HEK293 (cell line): ENCODE measurements around the gene ADAMTS2.

Experiments used
- ATF2 ChIP-seq: fragments of 450-650 bp; formaldehyde crosslinking; IDR thresholded peaks from 2 replicates; pipeline ENCODE4 v1.5.1; 2016; ENCODE audit warnings: missing biosample characterization, missing genetic modification characterization, low read depth
- BCL11B ChIP-seq: fragments of 450-650 bp; formaldehyde crosslinking; IDR thresholded peaks from 2 replicates; pipeline ENCODE4 v1.5.1; 2016; ENCODE audit warnings: low read depth, missing biosample characterization, missing genetic modification characterization
- CTCF ChIP-seq: fragments of 450-650 bp; formaldehyde crosslinking; IDR thresholded peaks from 2 replicates; pipeline ENCODE4 v1.5.1; 2016; ENCODE audit warnings: missing biosample characterization, missing genetic modification characterization
- REST ChIP-seq: fragments of 450-650 bp; formaldehyde crosslinking; IDR thresholded peaks from 2 replicates; pipeline ENCODE4 v1.5.1; 2016; ENCODE audit warnings: missing biosample characterization, missing genetic modification characterization
- ZBTB44 ChIP-seq: fragments of 450-650 bp; IDR thresholded peaks from 2 replicates; pipeline ENCODE4 v1.5.1; 2018; ENCODE audit warnings: missing biosample characterization, mild to moderate bottlenecking, missing genetic modification characterization
- ZNF266 ChIP-seq: fragments of 450-650 bp; formaldehyde crosslinking; IDR thresholded peaks from 2 replicates; pipeline ENCODE4 v1.5.1; 2016; ENCODE audit warnings: missing biosample characterization, missing genetic modification characterization, low read depth
- ZNF274 ChIP-seq, 2 experiments: fragments of 200-500 bp in 1 of 2; fragments of 450-650 bp in 1 of 2; sonication (Bioruptor generic) in 1 of 2; formaldehyde crosslinking in 1 of 2; IDR thresholded peaks; 2 replicates each; pipeline versions ENCODE4 v1.5.1 to v1.6.1; 2014 to 2016; ENCODE audit warnings: borderline replicate concordance in 1 of 2, inconsistent platforms in 1 of 2, low read length in 1 of 2, missing biosample characterization in 1 of 2, missing genetic modification characterization in 1 of 2
- ZNF324 ChIP-seq: fragments of 450-650 bp; formaldehyde crosslinking; IDR thresholded peaks from 2 replicates; pipeline ENCODE4 v1.5.1; 2016; ENCODE audit warnings: missing biosample characterization, missing genetic modification characterization
- ZNF610 ChIP-seq: fragments of 450-650 bp; formaldehyde crosslinking; IDR thresholded peaks from 2 replicates; pipeline ENCODE4 v1.5.1; 2016; ENCODE audit warnings: missing biosample characterization, missing genetic modification characterization, borderline replicate concordance
- ZNF707 ChIP-seq: fragments of 450-650 bp; formaldehyde crosslinking; IDR thresholded peaks from 2 replicates; pipeline ENCODE4 v1.5.1; 2016; ENCODE audit warnings: missing biosample characterization, missing genetic modification characterization
- ZNF830 ChIP-seq: fragments of 450-650 bp; IDR thresholded peaks from 2 replicates; pipeline ENCODE4 v1.5.0; 2018; ENCODE audit warnings: missing biosample characterization, missing genetic modification characterization, low read depth, mild to moderate bottlenecking, moderate library complexity
- ZSCAN18 ChIP-seq: fragments of 450-650 bp; formaldehyde crosslinking; IDR thresholded peaks from 2 replicates; pipeline ENCODE4 v1.5.1; 2016; ENCODE audit warnings: missing biosample characterization, missing genetic modification characterization
- ZXDB ChIP-seq: fragments of 450-650 bp; formaldehyde crosslinking; IDR thresholded peaks from 2 replicates; pipeline ENCODE4 v1.5.1; 2016; ENCODE audit warnings: missing biosample characterization, missing genetic modification characterization

GRCh38 chr5:179192185-179192890 is 152.9 kb downstream of the ADAMTS2 start:
- TF ChIP-seq ZNF610 (no peak), BCL11B (tag by site-specific recombination) (no peak), ZNF707 (tag by site-specific recombination) (no peak), CTCF (tag by site-specific recombination) (no peak), ZNF274 (IDR thresholded peaks at IDR 0.05; ENCODE audit: low read length) (no peak), ZNF274 (tag by site-specific recombination; IDR thresholded peaks at IDR 0.05; ENCODE audit: borderline replicate concordance) (no peak), ZXDB (no peak), ZNF830 (tag by site-specific recombination) (no peak), ZSCAN18 (tag by site-specific recombination) (no peak), ZBTB44 (no peak), ZNF266 (tag by site-specific recombination) (no peak), REST (tag by site-specific recombination) (no peak), ZNF324 (tag by site-specific recombination) (no peak), ATF2 (tag by site-specific recombination) (no peak)
